Stimulated activated CD8-positive, alpha-beta memory T cell treated with anti-CD3 and anti-CD28 coated beads, Interleukin-12 subunit alpha, Interleukin-12 subunit beta, amount 100 ng/mL, for 24 hours (primary cell): Measurements from ENCODE around the gene ABCA1.
"Not testable (repeated sequence)": the region's sequence is repeated elsewhere in the genome, so short reads cannot be mapped to it uniquely, and the experiment has no call there.

Experiments
- DNase-seq: peaks from one replicate; pipeline ENCODE4 v3.0.0-alpha.2; 2020; ENCODE audit errors: extremely low read depth

ABCA1 gene

DNA sequence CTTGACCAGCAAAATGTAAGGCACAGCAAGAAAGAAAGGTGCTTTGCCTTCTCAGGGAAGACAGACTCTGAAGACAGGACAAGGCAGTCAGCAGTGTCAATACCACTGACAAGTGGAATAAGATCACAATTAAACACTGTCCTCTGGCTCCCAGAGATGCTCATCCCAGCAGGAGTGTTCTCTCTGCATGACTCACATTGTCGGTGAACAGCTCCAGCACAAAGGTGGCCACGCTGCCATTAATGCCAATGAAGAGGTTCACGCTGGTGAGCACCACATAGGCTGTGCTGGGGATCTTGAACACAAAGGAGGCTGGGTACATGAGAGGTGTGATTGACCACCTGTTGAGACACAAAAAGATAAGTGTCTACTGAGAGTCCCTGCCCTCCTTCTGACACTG is 132.1 kb downstream of the ABCA1 start:
- no peak for DNase-seq

DNA sequence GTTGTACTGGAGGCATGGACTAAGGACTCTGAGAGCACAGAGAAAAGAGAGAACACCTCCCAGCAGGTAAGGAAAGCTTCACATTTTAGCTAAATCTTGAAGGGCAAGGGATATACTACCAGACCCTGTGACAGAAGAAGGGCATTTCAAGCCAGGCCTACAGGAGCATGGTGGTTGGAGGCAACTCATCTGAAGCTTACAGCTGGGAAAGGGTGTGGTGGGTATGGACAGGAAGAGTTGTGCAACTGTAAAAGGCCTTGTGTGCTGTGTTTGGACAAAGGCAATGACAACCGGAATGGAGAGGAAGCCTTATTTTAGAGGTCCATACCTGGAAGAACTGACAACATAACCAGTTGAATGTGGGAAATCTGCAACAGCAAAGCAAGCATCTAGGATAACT is 132.9 kb downstream of the ABCA1 start:
- DNase-seq = no peak

DNA sequence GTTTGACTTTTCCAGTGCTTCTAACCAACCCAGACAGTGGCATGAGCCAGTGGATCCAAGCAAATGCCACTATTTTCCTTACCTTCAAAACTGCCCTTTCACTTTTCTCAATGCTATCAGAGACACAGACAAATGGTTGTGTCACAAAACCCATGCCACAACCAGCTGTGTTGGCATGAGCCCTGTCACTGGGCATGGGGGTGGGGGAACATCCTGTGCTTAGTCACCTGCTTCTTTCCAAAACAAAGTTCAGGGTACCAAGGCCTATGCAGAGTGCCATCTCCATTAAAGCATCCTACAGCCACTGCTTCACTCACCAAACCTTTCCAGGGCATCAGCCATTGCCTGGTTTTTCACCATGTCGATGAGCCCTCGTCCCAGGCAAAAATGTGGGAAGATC is 133.9 kb downstream of the ABCA1 start:
- DNase-seq = no peak

DNA sequence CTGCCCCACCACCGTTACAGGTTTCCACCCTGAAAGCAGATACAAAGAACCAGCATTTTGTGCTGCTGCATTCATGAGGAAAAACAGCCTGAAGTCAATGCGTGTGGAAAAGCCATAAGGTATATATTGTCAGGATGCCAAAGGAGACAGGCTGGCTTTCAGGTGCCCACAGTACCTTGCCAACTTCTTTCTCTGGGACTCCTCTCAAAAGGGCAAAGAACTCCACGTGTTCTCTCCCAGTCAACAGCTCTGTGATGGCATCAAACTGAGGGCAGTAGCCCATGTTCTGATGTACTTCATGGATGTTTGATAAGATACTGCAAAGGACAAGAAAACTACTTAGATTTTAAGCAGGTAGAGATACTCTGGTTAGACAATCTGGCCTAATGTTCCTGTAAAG is 139.7 kb downstream of the ABCA1 start:
- no peak for DNase-seq

DNA sequence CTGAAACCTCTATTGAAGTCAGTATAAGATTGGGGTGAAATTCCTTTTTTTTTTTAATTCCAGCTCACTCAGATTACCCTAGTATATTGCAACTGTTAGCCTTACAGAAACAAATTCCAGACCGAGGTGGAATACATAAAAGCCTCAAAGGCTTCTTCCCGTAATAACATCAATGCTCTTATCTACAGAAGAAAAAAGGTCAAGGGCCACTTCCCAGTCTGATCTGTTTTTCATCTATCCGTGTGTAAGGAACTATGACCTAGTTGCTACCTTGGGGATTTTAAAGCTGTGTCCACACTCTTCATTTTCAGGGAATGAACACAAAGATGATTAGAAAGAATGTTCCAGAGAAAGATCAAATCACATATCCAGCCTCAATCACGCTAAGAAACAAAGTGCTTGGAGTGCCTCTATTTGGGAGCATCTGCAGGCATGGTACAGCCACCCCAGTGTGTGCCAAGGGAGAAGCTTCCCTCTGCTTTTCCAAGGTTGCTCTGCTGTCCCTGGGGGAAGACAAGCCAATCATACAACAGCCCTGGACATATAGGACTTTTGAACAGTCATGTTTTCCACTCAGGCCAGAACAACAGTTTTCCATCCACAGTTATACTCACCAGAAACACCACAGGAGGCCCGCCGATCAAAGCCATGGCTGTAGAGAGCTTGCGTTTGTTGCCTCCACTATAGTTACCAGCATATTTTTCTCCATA is 140.5 kb downstream of the ABCA1 start:
- no peak for DNase-seq

DNA sequence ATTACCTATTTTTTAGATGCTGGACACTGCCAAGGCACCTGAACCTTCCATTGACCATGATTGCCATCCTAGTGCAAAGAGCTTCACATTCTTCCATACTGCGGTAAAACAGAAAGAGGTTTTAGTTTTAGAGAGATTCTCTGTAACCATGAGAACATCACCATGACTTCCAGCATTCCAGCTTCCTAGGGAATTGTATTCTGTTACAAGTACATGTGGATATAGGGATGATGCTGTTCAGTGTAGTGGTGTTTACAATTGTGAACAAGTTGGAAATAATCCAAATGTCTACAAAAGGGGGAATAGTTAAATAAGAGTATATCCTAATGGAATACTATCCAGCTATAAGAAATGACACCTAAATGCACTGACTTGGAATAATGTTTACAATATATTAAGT is 141.7 kb downstream of the ABCA1 start:
- DNase-seq = no peak

DNA sequence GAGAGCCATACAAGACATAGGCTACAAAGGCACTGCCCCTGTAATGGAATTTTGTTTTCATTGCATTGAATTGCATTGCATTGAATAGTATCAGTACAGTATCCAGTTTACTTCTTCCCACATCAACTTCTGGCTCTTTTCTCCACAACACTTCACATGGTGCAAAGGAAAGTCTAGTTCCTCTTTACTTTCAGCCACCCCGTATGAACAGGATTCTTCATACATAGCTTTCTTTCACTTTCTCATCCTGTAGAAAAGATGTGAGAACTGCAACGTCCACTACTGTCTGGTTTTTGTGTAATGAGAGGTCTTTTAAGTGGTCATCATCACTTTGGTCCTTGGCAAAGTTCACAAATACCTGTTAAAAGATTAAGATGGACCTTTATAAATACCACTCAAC is 143.9 kb downstream of the ABCA1 start:
- no peak for DNase-seq

DNA sequence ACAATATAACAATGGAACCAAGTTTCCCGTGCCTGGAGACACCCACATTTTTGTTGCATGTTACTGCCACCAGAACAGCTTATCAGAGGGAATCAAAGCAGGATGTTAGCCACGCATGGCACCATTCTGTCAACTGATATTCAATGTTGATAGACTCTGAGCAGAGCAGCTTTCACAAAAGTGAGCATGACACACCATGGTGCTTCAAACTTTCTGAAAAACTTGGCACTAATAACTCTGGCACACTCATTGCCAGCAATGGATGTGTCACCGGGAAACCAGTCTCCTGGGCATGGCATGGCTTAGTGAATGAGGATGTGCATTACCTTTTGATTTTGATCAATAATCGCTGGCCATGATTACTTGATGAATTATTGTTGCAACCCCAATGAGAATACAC is 144.4 kb downstream of the ABCA1 start:
- DNase-seq = no peak

DNA sequence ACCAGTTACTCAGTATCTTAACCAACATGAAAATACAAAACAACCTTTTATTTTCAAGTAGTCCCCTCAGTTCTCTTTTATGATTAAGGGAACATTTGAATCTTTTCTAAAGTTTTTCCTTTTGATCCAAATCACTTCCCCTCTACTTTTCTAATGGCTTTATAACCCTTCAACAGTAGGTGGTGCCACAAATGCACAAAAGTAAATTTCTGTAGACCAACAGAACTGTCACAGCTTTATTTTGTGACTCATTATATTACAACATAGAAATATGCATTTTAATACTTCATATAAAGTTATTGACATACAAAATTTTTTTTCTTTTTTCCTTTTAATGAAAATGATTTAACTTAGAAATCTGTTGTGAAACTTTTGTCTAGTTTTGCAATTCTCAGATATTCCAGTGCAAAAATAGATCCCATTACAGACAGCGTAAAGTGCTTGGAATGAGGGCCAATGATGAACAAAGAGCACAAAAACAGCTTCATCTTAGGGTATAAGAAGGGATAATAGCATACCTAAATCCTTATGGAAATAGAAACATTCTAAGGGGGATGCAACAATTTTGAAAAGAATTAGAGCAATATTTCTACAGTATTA is 147.1 kb downstream of the ABCA1 start:
- DNase-seq = no peak

DNA sequence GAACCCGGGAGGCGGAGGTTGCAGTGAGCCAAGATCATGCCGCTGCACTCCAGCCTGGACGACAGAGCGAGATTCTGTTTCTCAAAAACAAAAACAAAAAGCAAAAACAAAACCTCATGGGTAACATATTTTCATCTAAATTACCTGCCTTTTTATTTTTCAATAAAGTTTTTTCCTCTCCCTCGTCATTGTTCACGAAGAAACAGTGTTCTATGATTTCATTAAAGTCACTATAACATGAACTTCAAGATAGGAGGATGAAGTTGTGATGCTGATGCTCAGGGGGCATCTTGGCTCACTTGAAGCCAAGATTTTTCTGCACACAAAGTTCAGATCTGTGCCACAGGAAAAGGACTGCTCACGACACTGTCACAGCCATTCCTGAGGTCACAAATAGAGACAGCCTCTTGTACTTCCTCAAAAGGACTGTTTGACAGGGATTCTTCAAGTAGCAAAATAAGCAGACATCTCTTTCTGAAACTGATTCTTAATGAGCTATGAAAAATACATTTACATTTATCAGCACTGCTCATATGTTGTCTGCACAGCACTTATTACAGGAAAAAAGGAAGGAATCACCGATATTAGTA is 147.9 kb downstream of the ABCA1 start:
- no peak for DNase-seq

DNA sequence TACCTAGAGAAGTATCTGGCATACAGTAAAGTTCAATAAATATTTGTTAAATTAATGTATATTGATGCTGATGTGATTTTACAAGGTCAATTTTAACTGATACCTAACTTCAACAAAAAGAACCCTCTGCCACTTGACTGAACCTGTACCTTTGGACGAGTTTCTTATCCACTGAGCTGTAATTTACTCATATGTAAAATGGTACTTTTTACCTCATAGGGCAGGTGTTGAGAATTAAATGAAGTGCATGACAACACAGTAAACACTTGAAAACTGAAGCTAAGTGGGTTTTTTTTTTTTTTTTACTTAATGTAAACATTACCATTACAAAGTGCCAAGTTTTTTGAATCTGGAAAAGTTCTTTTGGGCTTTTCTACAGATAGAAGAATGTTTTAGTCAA is 148.6 kb downstream of the ABCA1 start:
- DNase-seq = no peak

DNA sequence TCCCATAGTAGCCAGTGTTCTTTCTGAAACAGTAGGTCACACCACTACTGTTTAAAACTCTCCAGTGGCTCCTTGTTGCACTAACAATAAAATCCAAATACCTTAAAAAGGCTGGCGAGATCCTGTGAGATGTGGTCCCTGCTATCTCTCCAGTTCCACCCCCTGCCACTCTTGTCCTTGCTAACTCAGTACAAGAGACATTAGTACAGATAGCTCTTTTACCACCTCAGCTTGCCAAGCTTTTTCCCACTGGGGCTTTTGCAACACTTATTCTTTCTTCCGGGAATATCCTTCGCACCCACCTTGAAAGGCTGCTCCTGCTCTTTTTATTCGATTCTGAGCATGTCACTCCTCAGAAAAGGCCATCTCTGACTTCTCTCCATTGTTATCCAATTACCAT is 149.2 kb downstream of the ABCA1 start:
- DNase-seq = no peak

DNA sequence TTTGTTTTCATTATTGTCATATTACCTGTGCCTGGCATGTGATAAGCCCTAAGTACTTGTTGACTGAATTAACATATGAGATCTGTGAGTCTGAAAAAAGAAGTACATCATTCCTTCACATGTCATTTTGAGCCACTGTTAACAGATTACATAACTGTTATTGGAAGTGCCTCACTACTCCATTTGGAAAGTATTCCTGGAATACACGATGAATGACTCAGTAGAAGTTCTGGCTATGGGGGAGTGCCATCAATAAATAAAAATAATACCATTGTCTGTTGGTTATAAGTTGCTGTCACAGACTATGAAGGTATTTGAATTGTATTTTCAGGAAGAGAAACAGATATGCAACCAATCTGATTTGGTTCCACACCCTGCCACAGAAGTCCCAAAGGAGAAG is 151.2 kb downstream of the ABCA1 start:
- DNase-seq = no peak

DNA sequence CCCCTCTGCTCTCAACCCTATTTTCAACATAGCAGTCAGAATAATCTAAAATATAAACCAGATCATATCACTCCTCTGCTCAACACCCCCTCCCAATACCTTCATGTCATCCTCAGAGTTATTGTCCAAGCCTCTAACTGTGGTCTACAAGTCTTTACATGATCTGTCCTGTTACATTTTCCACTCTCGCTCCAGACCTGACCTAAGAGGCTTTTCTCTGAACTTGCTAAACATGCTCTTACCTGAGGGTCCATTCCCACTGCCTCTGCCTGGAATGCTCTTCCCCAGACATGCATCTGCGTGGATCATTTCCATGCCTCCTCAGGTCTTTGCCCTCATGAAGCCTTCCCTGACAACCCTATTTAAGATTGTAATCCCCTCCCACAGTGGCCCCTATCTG is 152.0 kb downstream of the ABCA1 start:
- no peak for DNase-seq

DNA sequence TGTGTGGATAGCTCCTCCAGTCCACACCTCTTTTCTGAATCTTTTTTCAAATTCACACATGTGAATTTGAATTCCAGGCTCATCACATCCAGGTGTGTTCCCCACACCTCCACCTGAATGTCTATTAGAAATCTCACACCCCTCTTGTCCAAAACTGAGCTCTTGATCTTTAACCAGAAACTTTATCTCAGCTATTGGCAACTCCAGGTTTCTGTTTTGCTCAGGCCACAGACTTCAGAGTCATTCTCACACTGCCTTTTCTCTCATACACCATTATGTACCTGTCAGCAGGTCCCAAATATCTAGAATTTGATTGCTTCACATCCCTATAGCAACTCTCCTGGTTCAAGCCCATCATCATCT is 152.4 kb downstream of the ABCA1 start:
- DNase-seq = no peak

DNA sequence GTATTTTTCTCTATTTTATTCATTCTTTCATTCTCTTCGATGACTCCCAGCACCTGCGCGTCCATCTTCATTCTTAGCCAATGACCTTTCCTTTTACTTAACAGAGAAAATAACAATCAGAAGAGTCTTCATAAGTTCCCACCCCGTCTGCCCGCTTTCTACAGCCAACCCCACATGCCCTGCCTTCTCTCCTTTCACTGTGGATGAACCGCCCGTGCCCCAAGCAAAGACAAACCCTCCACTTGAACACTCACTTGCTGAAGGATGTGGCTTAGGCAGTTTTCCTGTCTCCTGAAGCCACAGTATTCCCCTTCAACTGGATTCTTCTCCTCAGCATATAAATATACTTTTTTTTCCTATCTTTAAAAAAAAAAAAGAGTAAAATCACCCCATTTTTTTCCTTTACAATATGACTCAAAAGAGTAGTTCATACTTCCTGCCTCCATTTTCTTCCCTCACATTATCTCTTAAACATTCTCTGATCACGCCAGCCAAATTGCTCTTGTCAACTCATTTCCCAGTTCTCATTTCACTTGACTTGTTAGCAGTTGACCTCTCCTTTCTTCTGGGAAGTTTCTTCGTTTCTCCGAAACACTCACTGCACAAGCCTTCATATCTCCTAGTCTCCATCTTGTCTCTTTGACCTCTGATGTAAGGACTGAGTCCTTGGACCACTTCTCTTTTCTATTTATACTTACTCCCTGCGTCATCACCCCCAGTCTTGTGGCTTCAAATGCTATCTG is 153.0 kb downstream of the ABCA1 start:
- DNase-seq = no peak

DNA sequence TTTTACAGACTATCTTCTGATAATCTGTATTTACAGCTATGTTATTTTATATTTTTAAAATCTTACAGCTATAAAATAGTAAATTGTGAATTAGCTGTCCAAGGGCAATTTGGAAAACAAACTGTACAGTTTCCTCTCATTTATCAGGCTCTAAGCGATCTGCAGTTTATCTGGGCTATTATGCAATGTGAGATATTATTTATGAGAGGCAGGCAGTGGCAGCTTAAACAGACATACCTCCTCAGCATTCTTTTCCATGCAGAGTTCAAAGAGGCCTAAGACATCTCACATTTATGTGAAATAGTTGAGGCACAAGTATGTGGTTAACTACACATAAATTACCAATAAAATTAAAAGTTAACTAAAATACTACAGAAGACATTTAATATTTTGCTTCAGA is 153.8 kb downstream of the ABCA1 start:
- DNase-seq = no peak

DNA sequence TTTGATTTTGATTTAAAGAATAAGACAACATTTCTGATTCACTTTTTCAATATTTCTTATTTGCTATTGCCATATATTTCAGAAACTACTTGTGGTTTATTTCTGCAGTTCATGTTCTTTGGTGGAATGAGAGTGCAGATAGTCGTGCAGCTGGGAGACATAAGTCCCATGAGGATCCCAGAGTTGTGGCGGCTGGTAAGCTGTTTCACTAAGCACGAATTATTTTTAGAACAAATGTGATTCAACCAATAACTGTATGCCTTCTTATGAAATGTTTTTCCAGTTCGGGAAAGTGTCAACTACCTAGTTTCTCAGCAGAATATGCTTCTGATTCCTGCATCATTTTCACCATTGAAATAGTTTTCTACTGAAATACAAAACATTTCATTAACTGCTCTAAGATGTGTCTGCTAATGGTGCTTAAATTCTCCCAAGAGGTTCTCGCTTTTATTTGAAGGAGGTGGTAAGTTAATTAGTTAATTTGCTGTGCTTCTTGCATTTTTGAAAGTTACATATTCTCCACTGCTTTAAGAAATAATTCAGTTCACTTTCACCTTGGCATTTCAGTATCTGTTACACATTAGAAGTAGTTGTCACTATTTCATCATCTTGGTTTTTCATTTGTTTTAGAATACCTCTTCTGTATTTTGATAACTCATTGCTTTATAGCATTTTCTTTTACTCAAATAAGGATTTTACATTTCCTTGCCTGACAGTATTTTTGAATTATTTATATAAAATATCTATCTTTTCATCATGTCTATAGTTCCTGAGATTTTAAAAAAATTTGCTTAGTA is 155.0 kb downstream of the ABCA1 start:
- DNase-seq = no peak

DNA sequence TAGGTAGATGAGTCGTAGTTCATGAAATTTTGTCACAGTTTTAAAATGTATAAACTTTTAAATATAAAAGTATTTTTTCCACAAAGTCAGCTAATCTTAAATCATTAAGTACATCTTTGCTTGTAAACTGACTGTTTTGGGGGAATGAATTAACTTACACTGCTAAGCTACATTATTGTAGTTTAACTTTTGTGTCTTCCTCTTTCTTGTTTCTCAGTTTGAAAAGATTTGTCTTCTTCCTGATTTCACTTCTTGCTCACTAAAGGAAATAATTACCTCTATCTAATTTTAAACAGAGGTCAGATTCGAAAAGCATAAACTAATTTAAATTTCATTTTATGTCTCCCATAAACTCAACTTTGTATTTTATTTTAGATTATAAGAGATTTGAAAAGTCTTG is 158.3 kb downstream of the ABCA1 start:
- DNase-seq = no peak

DNA sequence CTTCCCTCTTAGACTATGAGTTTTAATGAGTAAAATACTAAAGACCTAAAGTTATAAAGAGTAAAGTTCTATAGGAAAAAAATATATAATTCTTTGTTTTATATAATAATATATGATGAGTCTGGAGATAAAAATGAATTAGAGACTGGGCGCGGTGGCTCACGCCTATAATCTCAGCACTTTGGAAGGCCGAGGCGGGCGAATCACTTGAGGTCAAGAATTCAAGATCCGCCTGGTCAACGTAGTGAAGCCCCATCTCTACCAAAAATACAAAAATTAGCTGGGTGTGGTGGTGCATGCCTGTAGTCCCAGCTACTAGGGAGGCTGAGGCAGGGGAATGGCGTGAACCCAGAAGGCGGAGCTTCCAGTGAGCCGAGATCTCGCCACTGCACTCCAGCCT is 158.9 kb downstream of the ABCA1 start:
- not testable (repeated sequence) for DNase-seq

DNA sequence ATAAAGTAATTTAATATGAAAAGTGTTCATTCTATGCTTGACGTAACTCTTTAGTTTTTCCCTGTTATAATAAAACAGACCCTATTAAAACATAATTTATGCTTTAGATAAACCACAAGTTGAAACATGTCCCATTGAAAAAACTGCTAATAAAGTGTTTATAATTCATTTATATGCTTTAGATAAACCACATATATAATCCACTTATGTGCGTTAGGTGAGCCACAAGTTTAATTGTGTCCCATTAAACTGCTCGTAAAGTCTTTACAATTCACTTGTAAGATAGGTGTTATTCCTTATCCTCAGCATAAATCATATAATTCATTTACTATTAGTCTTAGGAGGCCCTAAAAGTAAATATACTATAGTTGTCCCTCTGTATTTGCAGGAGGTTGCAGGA is 160.4 kb downstream of the ABCA1 start:
- no peak for DNase-seq

DNA sequence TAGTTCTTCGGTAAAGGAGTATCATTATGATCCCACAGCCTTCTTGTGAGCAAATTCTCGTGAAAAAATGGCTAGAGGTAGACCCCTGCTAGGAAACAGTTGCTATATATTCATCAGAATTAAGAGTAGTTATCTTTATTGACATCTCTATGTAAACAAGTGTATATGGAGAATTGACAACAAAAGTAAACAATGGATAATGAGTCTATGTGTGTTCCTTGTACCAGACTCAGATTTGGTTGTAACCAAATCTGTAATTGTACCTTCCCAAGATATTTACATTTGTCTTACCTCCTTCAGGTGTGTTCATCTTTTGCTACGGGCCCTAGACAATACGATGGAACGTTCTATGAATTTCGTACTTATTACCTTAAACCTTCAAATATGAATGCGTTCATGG is 161.9 kb downstream of the ABCA1 start:
- no peak for DNase-seq
